ENCODE results near the gene SPINK8. TPM values are rescaled to one million over a fixed set of nuclear protein-coding genes. Genes with fewer than 3 reads are reported as not detected.
"Not testable (repeated sequence)": the region's sequence is repeated elsewhere in the genome, so short reads cannot be mapped to it uniquely, and the experiment has no call there.

The SPINK8 gene
- total and polyA plus RNA-seq, 7 donors = not detected

DNA sequence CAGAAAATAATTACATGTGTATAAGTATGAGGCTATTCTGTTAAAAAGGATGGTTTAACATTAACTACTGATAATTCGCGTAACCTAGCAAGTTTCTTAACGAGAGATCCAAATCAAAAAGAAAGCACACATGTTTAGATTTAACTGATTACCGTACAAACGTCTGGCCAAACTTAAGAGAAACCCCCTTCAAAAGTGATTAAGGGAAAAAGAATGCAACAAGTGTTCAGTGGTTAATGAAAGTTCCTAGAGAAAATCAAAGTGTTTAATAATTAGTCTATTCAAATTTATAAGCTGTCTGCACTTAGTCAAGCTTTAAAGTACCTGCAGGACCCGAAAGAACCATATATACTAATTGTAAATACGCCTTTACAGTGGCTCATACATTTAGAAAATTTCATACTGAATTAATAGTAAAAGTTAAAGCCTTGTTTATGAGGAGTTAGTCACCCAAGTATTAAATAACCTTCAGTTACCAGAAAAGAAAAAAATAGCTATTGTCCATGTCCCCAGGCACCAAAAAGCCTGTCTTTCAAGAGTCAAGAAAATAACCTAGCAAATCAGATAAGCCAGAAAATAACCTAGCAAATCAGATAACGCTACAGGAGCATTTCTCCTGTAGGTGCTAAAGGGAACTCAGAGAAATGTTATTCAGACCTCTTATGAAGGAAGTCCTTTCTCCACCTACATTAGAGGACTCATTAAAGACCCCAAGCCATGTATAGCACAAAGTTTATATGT is 58.0 kb downstream of the SPINK8 start:
- H3K9me3 ChIP-seq = no peaks in the 10 kb centered on the region
- ATAC-seq = no peak
- DNase-seq = no peak
- no peaks in the 10 kb centered on the region for H3K4me1 ChIP-seq
- H3K27ac ChIP-seq = no peak overlapping the region
- H3K36me3 ChIP-seq (ENCODE audit: insufficient read depth in 1 of 2, low read depth in 1 of 2) = no peaks in the 10 kb centered on the region
- 75 to 82% (median 76%) methylated on average over 8 of the region's 8 CpGs for WGBS, 3 donors
- intact Hi-C loops (cut with DNase I) = no loop called here
- TF ChIP-seq, protein P1, sequence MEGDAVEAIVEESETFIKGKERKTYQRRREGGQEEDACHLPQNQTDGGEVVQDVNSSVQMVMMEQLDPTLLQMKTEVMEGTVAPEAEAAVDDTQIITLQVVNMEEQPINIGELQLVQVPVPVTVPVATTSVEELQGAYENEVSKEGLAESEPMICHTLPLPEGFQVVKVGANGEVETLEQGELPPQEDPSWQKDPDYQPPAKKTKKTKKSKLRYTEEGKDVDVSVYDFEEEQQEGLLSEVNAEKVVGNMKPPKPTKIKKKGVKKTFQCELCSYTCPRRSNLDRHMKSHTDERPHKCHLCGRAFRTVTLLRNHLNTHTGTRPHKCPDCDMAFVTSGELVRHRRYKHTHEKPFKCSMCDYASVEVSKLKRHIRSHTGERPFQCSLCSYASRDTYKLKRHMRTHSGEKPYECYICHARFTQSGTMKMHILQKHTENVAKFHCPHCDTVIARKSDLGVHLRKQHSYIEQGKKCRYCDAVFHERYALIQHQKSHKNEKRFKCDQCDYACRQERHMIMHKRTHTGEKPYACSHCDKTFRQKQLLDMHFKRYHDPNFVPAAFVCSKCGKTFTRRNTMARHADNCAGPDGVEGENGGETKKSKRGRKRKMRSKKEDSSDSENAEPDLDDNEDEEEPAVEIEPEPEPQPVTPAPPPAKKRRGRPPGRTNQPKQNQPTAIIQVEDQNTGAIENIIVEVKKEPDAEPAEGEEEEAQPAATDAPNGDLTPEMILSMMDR (IDR thresholded peaks at IDR 0.05) = no peak
- no peak overlapping the region for H3K4me3 ChIP-seq
- H3K27me3 ChIP-seq (ENCODE audit: insufficient read depth in 3 of 3, low read length in 2 of 3) = no peaks in the 10 kb centered on the region

DNA sequence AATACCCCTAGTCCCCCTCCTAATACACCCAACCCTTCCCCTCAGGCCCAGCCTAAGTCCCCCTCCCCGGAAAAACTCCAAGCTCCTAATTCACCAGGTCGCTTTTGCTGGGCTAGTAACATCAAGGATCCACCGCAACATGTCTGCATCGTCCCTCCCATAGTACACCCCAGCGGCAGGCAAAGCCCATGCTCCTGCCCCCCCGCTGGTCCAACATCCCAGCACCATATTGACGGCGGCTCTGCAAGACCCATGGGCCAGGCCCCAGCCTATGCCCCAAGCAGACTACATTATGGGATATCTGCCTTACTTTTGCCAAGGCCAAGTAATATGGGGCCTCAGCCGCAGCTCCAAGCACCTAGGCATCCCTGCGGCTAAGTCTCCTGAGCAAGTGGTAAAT is 59.0 kb downstream of the SPINK8 start:
- no peak for ATAC-seq
- no peaks in the 10 kb centered on the region for H3K27me3 ChIP-seq (ENCODE audit: insufficient read depth in 3 of 3, low read length in 2 of 3)
- no peak overlapping the region for H3K27ac ChIP-seq
- H3K4me3 ChIP-seq = no peak overlapping the region
- intact Hi-C loops (cut with DNase I) = loop anchor here in 1 of 2 donors (5.0 kb wide), 2 partner anchors 123 to 273 kb away; no protein-coding TSS in a partner anchor
- 86 to 94% (median 93%) methylated on average over 10 of the region's 10 CpGs for WGBS, 3 donors
- no peak for DNase-seq
- H3K36me3 ChIP-seq (ENCODE audit: insufficient read depth in 1 of 2, low read depth in 1 of 2) = peaks cover 0 to 5% of the 10 kb centered on the region in 2 donors
- H3K4me1 ChIP-seq = no peaks in the 10 kb centered on the region
- TF ChIP-seq, protein P1 (IDR thresholded peaks at IDR 0.05) = no peak
- no peaks in the 10 kb centered on the region for H3K9me3 ChIP-seq

DNA sequence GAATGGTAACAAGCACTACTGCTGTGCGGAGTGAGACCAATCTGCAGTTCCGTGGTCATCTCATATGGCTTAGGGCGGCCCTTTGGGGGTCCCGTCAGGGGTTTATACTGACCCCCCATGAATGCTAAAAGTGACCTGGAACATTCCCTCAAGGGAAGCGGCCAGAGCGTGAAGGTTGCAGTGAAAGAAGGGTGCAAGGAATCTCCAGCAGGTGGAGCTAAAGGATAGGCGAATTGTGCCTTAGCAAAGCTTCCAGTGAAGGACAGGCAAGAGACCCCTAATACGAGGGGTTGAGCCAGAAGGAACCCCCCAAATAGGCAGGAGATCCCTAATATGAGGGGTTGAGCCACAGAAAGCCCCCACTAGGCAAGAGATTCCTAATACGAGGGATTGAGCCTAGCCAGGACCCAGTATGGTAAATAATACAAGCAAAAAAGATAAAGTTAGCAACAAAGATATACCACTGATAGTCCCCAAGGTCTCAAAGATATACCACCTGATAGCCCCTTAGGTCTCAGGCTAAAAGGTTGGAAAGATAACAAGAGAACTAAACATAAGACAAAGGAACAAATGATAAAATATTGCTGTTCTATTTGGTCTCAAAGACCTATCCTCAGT is 59.8 kb downstream of the SPINK8 start:
- ATAC-seq = peak; percentile 51 to 84 (median 70)
- TF ChIP-seq, protein P1 (IDR thresholded peaks at IDR 0.05) = peak; percentile 75
- intact Hi-C loops (cut with DNase I) = loop anchor here (1.0 to 5.0 kb wide), 4 partner anchors 124 to 274 kb away; no protein-coding TSS in a partner anchor
- H3K4me3 ChIP-seq = no peak overlapping the region
- H3K27me3 ChIP-seq (ENCODE audit: insufficient read depth in 3 of 3, low read length in 2 of 3) = no peaks in the 10 kb centered on the region
- H3K36me3 ChIP-seq (ENCODE audit: insufficient read depth in 1 of 2, low read depth in 1 of 2) = peaks cover 2 to 12% of the 10 kb centered on the region in 2 donors
- 9 to 17% (median 10%) methylated on average over 9 of the region's 9 CpGs for WGBS, 3 donors
- no peak for DNase-seq
- H3K9me3 ChIP-seq = no peaks in the 10 kb centered on the region
- no peaks in the 10 kb centered on the region for H3K4me1 ChIP-seq
- no peak overlapping the region for H3K27ac ChIP-seq

DNA sequence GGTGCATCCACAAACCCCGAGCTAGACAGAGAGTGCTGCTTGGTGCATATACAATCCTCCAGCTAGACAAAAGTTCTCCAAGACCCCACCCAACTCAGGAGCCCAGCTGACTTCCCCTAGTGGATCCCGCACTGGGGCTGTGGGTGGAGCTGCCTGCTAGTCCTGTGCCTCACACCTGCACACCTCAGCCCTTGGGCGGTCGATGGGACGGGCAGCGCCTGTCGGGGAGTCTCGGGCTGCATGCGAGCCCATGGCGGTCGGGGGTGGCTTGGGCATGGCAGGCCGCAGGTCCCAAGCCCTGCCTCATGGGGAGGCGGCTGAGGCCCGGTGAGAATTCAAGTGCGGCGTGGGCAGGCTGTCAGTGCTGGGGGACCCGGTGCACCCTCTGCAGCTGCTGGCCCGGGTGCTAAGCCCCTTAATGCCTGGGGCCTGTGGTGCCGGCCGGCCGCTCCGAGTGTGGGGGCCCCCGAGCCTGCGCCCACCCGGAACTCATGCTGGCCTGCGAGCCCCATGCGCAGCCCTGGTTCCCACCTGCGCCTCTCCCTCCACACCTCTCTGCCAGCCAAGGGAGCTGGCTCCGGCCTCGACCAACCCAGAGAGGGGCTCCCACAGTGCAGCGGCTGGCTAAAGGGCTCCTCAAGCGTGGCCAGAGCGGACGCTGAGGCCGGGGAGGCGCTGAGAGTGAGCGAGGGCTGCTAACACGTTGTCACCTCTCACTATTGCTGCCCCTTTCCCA is 61.5 kb downstream of the SPINK8 start:
- intact Hi-C loops (cut with DNase I) = loop anchor here (2.0 to 5.0 kb wide), 3 partner anchors 125 to 275 kb away; no protein-coding TSS in a partner anchor
- no peaks in the 10 kb centered on the region for H3K4me1 ChIP-seq
- 94 to 96% (median 95%) methylated on average over 28 to 38 of the region's 38 CpGs for WGBS, 3 donors
- H3K9me3 ChIP-seq = no peaks in the 10 kb centered on the region
- no peak for DNase-seq
- TF ChIP-seq, protein P1 (IDR thresholded peaks at IDR 0.05) = no peak
- no peaks in the 10 kb centered on the region for H3K27me3 ChIP-seq (ENCODE audit: insufficient read depth in 3 of 3, low read length in 2 of 3)
- H3K27ac ChIP-seq = no peak overlapping the region
- H3K36me3 ChIP-seq (ENCODE audit: insufficient read depth in 1 of 2, low read depth in 1 of 2) = peaks cover 2 to 26% of the 10 kb centered on the region in 2 donors
- ATAC-seq = no peak
- H3K4me3 ChIP-seq = no peak overlapping the region

DNA sequence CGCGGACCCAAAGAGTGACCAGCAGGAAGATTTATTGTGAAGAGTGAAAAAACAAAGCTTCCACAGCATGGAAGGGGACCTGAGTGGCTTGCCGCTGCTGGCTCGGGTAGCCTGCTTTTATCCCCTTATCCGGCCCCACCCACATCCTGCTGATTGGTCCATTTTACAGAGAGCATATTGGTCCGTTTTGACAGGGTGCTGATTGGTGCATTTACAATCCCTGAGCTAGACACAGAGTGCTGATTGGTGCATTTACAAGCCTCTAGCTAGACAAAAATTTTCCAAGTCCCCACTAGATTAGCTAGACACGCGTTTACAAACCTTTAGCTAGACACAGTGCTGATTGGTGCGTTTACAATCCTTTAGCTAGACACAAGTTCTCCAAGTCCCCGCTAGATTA is 62.2 kb downstream of the SPINK8 start:
- 95% methylated on average over 10 of the region's 10 CpGs for WGBS, 3 donors
- DNase-seq; H3K27ac ChIP-seq; H3K9me3 ChIP-seq; H3K4me1 ChIP-seq; ATAC-seq; H3K4me3 ChIP-seq; H3K27me3 ChIP-seq (ENCODE audit: insufficient read depth in 3 of 3, low read length in 2 of 3): not testable (repeated sequence)
- intact Hi-C loops (cut with DNase I) = loop anchor here in 1 of 2 donors (5.0 kb wide), 2 partner anchors 126 to 276 kb away; no protein-coding TSS in a partner anchor
- H3K36me3 ChIP-seq (ENCODE audit: insufficient read depth in 1 of 2, low read depth in 1 of 2) = peaks cover 2 to 33% of the 10 kb centered on the region in 2 donors
